Measurements from ENCODE around the gene CACNG4. TPM values are rescaled to one million over a fixed set of nuclear protein-coding genes. Genes with fewer than 3 reads are reported as not detected.

The CACNG4 gene
- total and polyA plus RNA-seq, 4 donors, result 2.3 to 9.4 (median 4.1) TPM

Other genes with a start within 250 kb of the CACNG4 start
- not detected for gene CACNG5, start 129.6 kb upstream of the CACNG4 start, total RNA-seq
- not detected for gene CACNG5, start 129.6 kb upstream of the CACNG4 start, polyA plus RNA-seq
- not detected for gene CACNG1, start 79.8 kb downstream of the CACNG4 start, total RNA-seq
- under 1 TPM; 0.05 to 0.08 TPM for gene CACNG1, start 79.8 kb downstream of the CACNG4 start, polyA plus RNA-seq

All from lung (tissue), 4 donors.